ENCODE data around the gene BMPR1B. TPM values are rescaled to one million over a fixed set of nuclear protein-coding genes. Genes with fewer than 3 reads are reported as not detected.

Gene BMPR1B
- total and polyA plus RNA-seq, 4 donors: 0.27 to 0.70 (median 0.48) TPM

DNA sequence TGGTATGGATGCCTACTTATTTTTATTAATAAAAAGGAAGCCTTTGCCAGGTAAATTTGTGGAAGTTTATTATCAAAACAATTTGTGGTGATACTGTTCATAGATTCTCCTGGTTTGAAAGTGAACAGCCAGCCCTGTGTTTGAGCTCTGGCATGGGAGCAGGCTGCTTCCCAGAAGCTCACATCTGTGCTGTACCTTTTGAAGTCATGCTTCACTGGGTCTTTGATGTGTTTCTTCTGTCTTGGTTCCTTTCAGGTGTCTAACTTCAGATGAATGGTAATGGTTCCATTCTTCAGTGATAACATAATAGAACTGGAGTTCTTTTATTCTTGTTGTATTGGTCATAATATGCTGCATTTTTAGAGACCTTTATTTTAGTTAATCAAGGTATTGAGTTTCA, 85.5 kb downstream of the BMPR1B start:
- H3K4me3 ChIP-seq (ENCODE audit: low read depth in 1 of 3, low read length in 3 of 3): no peak overlapping the region
- H3K4me1 ChIP-seq (ENCODE audit: control insufficient read depth in 4 of 4, insufficient read depth in 4 of 4, low read length in 3 of 4): no peaks in the 10 kb centered on the region
- no peaks in the 10 kb centered on the region for H3K27me3 ChIP-seq (ENCODE audit: control insufficient read depth in 4 of 4, insufficient read depth in 4 of 4, low read length in 3 of 4)
- no peak for DNase-seq (ENCODE audit: low spot score)
- no peaks in the 10 kb centered on the region for H3K36me3 ChIP-seq (ENCODE audit: control insufficient read depth in 4 of 4, insufficient read depth in 3 of 4, low read depth in 1 of 4, low read length in 3 of 4)
- no peak for TF ChIP-seq RXRA (IDR thresholded peaks at IDR 0.05)
- no peak for TF ChIP-seq NR2F2 (IDR thresholded peaks at IDR 0.05)
- TF ChIP-seq FOXA1 (IDR thresholded peaks at IDR 0.05): no peak
- TF ChIP-seq FOXA2 (IDR thresholded peaks at IDR 0.05): no peak
- TF ChIP-seq, protein P1, sequence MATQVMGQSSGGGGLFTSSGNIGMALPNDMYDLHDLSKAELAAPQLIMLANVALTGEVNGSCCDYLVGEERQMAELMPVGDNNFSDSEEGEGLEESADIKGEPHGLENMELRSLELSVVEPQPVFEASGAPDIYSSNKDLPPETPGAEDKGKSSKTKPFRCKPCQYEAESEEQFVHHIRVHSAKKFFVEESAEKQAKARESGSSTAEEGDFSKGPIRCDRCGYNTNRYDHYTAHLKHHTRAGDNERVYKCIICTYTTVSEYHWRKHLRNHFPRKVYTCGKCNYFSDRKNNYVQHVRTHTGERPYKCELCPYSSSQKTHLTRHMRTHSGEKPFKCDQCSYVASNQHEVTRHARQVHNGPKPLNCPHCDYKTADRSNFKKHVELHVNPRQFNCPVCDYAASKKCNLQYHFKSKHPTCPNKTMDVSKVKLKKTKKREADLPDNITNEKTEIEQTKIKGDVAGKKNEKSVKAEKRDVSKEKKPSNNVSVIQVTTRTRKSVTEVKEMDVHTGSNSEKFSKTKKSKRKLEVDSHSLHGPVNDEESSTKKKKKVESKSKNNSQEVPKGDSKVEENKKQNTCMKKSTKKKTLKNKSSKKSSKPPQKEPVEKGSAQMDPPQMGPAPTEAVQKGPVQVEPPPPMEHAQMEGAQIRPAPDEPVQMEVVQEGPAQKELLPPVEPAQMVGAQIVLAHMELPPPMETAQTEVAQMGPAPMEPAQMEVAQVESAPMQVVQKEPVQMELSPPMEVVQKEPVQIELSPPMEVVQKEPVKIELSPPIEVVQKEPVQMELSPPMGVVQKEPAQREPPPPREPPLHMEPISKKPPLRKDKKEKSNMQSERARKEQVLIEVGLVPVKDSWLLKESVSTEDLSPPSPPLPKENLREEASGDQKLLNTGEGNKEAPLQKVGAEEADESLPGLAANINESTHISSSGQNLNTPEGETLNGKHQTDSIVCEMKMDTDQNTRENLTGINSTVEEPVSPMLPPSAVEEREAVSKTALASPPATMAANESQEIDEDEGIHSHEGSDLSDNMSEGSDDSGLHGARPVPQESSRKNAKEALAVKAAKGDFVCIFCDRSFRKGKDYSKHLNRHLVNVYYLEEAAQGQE (IDR thresholded peaks at IDR 0.05): no peak
- TF ChIP-seq, protein P2, sequence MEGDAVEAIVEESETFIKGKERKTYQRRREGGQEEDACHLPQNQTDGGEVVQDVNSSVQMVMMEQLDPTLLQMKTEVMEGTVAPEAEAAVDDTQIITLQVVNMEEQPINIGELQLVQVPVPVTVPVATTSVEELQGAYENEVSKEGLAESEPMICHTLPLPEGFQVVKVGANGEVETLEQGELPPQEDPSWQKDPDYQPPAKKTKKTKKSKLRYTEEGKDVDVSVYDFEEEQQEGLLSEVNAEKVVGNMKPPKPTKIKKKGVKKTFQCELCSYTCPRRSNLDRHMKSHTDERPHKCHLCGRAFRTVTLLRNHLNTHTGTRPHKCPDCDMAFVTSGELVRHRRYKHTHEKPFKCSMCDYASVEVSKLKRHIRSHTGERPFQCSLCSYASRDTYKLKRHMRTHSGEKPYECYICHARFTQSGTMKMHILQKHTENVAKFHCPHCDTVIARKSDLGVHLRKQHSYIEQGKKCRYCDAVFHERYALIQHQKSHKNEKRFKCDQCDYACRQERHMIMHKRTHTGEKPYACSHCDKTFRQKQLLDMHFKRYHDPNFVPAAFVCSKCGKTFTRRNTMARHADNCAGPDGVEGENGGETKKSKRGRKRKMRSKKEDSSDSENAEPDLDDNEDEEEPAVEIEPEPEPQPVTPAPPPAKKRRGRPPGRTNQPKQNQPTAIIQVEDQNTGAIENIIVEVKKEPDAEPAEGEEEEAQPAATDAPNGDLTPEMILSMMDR (IDR thresholded peaks at IDR 0.05; ENCODE audit: low read depth, low read length, missing input control): no peak
- no peak overlapping the region for H3K27ac ChIP-seq (ENCODE audit: low read depth in 1 of 2, low read length in 2 of 2)
- no peaks in the 10 kb centered on the region for H3K9me3 ChIP-seq (ENCODE audit: control insufficient read depth in 4 of 4, low read length in 3 of 4)
- H3K9ac ChIP-seq (ENCODE audit: low read depth in 1 of 2, low read length in 2 of 2): no peak overlapping the region

DNA sequence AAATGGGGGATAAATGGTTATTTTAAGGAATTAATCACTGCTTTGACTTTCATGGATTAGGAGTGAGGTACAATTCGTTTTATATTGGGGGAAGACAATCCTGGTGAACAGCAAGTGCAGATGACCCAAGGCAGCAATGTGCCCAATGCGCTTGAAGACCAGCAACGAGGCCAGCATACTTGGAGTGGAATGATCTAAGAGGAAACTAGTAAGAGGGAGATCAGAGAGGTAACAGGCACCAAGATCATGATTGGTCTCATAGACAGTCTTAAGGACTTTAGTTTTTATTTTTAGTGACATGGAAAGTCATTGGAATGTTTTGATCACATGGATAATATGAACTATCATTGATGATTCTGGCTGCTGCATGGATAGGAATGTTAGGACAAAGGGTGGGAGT, 90.6 kb downstream of the BMPR1B start:
- Histone ChIP-seq H3K9me3 (ENCODE audit: control insufficient read depth in 4 of 4, low read length in 3 of 4) (no peaks in the 10 kb centered on the region), H3K9ac (ENCODE audit: low read depth in 1 of 2, low read length in 2 of 2) (no peak overlapping the region), H3K4me1 (ENCODE audit: control insufficient read depth in 4 of 4, insufficient read depth in 4 of 4, low read length in 3 of 4) (no peaks in the 10 kb centered on the region), H3K27ac (ENCODE audit: low read depth in 1 of 2, low read length in 2 of 2) (no peak overlapping the region), H3K36me3 (ENCODE audit: control insufficient read depth in 4 of 4, insufficient read depth in 3 of 4, low read depth in 1 of 4, low read length in 3 of 4) (no peaks in the 10 kb centered on the region), H3K27me3 (ENCODE audit: control insufficient read depth in 4 of 4, insufficient read depth in 4 of 4, low read length in 3 of 4) (no peaks in the 10 kb centered on the region), H3K4me3 (ENCODE audit: low read depth in 1 of 3, low read length in 3 of 3) (no peak overlapping the region)
- 71% methylated on average over 3 of the region's 3 CpGs for WGBS
- TF ChIP-seq FOXA2 (IDR thresholded peaks at IDR 0.05) (no peak), TAF1 (conservative IDR thresholded peaks at IDR 0.05) (no peak), JUND (IDR thresholded peaks at IDR 0.05) (no peak), SP1 (IDR thresholded peaks at IDR 0.05) (no peak), YY1 (IDR thresholded peaks at IDR 0.05) (no peak), RAD21 (IDR thresholded peaks at IDR 0.05) (no peak), RXRA (IDR thresholded peaks at IDR 0.05) (no peak), FOXA1 (IDR thresholded peaks at IDR 0.05) (no peak), GABPA (IDR thresholded peaks at IDR 0.05 in 1 of 2, conservative IDR thresholded peaks at IDR 0.05 in 1 of 2) (no peak), HNF4A (conservative IDR thresholded peaks at IDR 0.05) (no peak), NR2F2 (IDR thresholded peaks at IDR 0.05) (no peak)
- TF ChIP-seq, protein P1 (IDR thresholded peaks at IDR 0.05): no peak
- TF ChIP-seq, protein P3, sequence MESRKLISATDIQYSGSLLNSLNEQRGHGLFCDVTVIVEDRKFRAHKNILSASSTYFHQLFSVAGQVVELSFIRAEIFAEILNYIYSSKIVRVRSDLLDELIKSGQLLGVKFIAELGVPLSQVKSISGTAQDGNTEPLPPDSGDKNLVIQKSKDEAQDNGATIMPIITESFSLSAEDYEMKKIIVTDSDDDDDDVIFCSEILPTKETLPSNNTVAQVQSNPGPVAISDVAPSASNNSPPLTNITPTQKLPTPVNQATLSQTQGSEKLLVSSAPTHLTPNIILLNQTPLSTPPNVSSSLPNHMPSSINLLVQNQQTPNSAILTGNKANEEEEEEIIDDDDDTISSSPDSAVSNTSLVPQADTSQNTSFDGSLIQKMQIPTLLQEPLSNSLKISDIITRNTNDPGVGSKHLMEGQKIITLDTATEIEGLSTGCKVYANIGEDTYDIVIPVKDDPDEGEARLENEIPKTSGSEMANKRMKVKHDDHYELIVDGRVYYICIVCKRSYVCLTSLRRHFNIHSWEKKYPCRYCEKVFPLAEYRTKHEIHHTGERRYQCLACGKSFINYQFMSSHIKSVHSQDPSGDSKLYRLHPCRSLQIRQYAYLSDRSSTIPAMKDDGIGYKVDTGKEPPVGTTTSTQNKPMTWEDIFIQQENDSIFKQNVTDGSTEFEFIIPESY (IDR thresholded peaks at IDR 0.05): no peak
- DNase-seq (ENCODE audit: low spot score): no peak

Measured in liver (tissue), 9 donors.